Measurements from ENCODE around the gene CRKL.

CRKL gene

GRCh38 chr22:20977019-20977418, 59.8 kb downstream of the CRKL start:
- no peak overlapping the region for H3K4me2 ChIP-seq (ENCODE audit: low read length)
- H3K56ac ChIP-seq (ENCODE audit: low read length): no peak overlapping the region
- no peak overlapping the region for H2AK5ac ChIP-seq (ENCODE audit: low read length)
- no peak overlapping the region for H3K4ac ChIP-seq (ENCODE audit: low read depth, low read length)
- no peak overlapping the region for H2BK120ac ChIP-seq (ENCODE audit: low read depth, low read length)
- no peak overlapping the region for H3K27ac ChIP-seq (ENCODE audit: low read depth, low read length)
- H3K79me2 ChIP-seq (ENCODE audit: control insufficient read depth, insufficient read depth, low read length): no peaks in the 10 kb centered on the region
- peaks cover 7% of the 10 kb centered on the region for H3K4me1 ChIP-seq (ENCODE audit: control insufficient read depth, low read depth, low read length)
- no peak overlapping the region for H3K18ac ChIP-seq (ENCODE audit: low read length)
- no CpG with 5 or more reads among the region's 11 CpGs for WGBS (ENCODE audit: extremely low coverage, insufficient coverage, low lambda C conversion rate)
- no peak overlapping the region for H3K4me3 ChIP-seq (ENCODE audit: low read length)
- no peaks in the 10 kb centered on the region for H3K36me3 ChIP-seq (ENCODE audit: control insufficient read depth, insufficient read depth, low read length)
- no peak overlapping the region for H4K8ac ChIP-seq (ENCODE audit: low read depth, low read length)
- no peak overlapping the region for H3K9ac ChIP-seq (ENCODE audit: low read length)
- no peak overlapping the region for H4K5ac ChIP-seq (ENCODE audit: low read length)
- H3K27me3 ChIP-seq (ENCODE audit: insufficient read depth, low read length, poor library complexity): no peaks in the 10 kb centered on the region
- no peak overlapping the region for H2BK15ac ChIP-seq (replicated peaks; ENCODE audit: low read depth)
- H2BK5ac ChIP-seq (ENCODE audit: low read length): no peak overlapping the region
- H3K79me1 ChIP-seq (ENCODE audit: low read length): no peaks in the 10 kb centered on the region
- no peak for DNase-seq
- no peak overlapping the region for H3K23ac ChIP-seq (ENCODE audit: low read length)

DNA sequence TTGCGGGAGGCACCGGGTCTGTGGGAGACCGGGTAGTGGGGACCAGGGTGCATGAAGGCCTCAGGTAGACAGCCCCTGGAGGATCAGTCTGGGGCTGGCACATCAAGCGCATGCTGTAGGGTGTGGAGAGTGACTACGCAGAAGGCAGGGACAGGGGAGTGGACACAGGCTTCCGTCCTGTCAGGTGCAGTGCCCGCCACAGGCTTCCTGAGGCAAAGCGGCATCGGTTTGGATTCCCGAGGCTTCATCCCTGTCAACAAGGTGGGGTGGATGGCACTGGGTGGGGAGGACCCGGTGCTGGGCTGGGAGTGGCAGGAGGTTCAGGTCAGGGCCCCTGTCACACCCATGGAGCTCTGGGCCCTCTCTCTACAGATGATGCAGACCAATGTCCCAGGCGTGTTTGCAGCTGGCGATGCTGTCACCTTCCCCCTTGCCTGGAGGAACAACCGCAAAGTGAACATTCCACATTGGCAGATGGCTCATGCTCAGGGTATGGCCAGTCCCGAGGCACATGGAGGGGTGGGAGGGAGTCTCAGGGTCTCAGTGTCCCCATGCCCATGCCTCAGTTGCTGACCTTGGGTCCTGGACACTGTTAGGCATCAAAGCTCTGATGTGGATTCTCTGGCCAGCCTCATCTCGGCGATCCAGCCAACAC, 60.4 kb downstream of the CRKL start:
- Histone ChIP-seq H3K79me1 (ENCODE audit: low read length) (peaks cover under 1% of the 10 kb centered on the region), H3K4me3 (ENCODE audit: low read length) (no peak overlapping the region), H3K27ac (ENCODE audit: low read depth, low read length) (no peak overlapping the region), H3K27me3 (ENCODE audit: insufficient read depth, low read length, poor library complexity) (no peaks in the 10 kb centered on the region), H4K8ac (ENCODE audit: low read depth, low read length) (no peak overlapping the region), H3K4me2 (ENCODE audit: low read length) (no peak overlapping the region), H2BK5ac (ENCODE audit: low read length) (no peak overlapping the region), H3K4me1 (ENCODE audit: control insufficient read depth, low read depth, low read length) (peaks cover 7% of the 10 kb centered on the region), H3K18ac (ENCODE audit: low read length) (no peak overlapping the region), H3K4ac (ENCODE audit: low read depth, low read length) (no peak overlapping the region), H3K23ac (ENCODE audit: low read length) (no peak overlapping the region), H3K36me3 (ENCODE audit: control insufficient read depth, insufficient read depth, low read length) (no peaks in the 10 kb centered on the region), H3K9ac (ENCODE audit: low read length) (no peak overlapping the region), H3K56ac (ENCODE audit: low read length) (no peak overlapping the region), H2AK5ac (ENCODE audit: low read length) (no peak overlapping the region), H3K79me2 (ENCODE audit: control insufficient read depth, insufficient read depth, low read length) (no peaks in the 10 kb centered on the region), H2BK15ac (replicated peaks; ENCODE audit: low read depth) (no peak overlapping the region), H4K5ac (ENCODE audit: low read length) (no peak overlapping the region), H2BK120ac (ENCODE audit: low read depth, low read length) (no peak overlapping the region)
- DNase-seq: no peak
- no CpG with 5 or more reads among the region's 17 CpGs for WGBS (ENCODE audit: extremely low coverage, insufficient coverage, low lambda C conversion rate)

DNA sequence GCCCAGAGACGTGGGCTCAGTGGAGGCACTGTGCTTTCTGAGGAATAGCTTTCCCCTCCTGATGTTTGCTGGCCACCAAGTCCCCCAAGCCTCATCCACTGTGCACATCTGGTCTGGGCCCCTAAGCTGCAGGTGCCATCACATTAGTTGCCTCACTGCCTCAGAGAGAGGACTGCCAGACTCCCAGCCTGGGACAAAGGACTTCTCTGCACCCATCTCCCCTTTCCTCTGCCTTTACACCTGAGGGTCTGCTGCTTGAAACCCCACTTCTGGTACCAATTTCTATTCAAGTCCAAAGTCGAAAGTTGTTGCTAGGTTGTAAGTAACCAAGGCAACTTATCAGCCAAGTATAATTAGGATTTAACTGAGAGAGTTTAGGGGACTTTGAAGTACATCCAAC, 61.2 kb downstream of the CRKL start:
- Histone ChIP-seq H3K4me2 (ENCODE audit: low read length) (no peak overlapping the region), H3K23ac (ENCODE audit: low read length) (no peak overlapping the region), H3K79me2 (ENCODE audit: control insufficient read depth, insufficient read depth, low read length) (no peaks in the 10 kb centered on the region), H3K27me3 (ENCODE audit: insufficient read depth, low read length, poor library complexity) (no peaks in the 10 kb centered on the region), H3K4me1 (ENCODE audit: control insufficient read depth, low read depth, low read length) (peaks cover 9% of the 10 kb centered on the region), H2BK15ac (replicated peaks; ENCODE audit: low read depth) (no peak overlapping the region), H3K56ac (ENCODE audit: low read length) (no peak overlapping the region), H4K8ac (ENCODE audit: low read depth, low read length) (no peak overlapping the region), H3K9ac (ENCODE audit: low read length) (no peak overlapping the region), H3K4ac (ENCODE audit: low read depth, low read length) (no peak overlapping the region), H3K18ac (ENCODE audit: low read length) (no peak overlapping the region), H3K4me3 (ENCODE audit: low read length) (no peak overlapping the region), H3K79me1 (ENCODE audit: low read length) (peaks cover 4% of the 10 kb centered on the region), H4K5ac (ENCODE audit: low read length) (no peak overlapping the region), H2BK5ac (ENCODE audit: low read length) (no peak overlapping the region), H3K27ac (ENCODE audit: low read depth, low read length) (no peak overlapping the region), H3K36me3 (ENCODE audit: control insufficient read depth, insufficient read depth, low read length) (no peaks in the 10 kb centered on the region), H2BK120ac (ENCODE audit: low read depth, low read length) (no peak overlapping the region), H2AK5ac (ENCODE audit: low read length) (no peak overlapping the region)
- DNase-seq: no peak
- no CpG with 5 or more reads among the region's 2 CpGs for WGBS (ENCODE audit: extremely low coverage, insufficient coverage, low lambda C conversion rate)

DNA sequence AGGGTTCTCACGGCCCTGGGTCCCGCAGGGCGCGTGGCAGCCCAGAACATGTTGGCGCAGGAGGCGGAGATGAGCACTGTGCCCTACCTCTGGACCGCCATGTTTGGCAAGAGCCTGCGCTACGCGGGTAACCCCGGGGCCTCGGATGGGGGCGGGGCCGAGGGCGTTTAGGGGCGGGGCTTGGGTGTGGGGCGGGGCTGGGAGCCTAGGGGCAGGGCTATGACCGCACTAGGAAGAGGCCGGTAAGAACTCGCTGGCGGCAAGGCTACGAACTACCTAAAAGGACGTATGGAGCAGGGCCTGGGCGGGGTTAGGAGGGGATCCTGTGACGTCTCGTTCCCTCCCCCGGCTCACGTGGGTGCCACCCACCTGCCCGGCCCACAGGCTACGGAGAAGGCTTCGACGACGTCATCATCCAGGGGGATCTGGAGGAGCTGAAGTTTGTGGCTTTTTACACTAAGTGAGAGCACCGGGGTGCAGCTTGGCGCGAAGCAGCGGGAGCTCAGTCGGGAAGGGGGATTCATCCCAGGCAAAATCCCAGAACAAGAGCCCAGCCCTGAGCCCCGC, 62.1 kb downstream of the CRKL start:
- Histone ChIP-seq H2BK120ac (ENCODE audit: low read depth, low read length) (no peak overlapping the region), H3K36me3 (ENCODE audit: control insufficient read depth, insufficient read depth, low read length) (no peaks in the 10 kb centered on the region), H2BK15ac (replicated peaks; ENCODE audit: low read depth) (no peak overlapping the region), H3K56ac (ENCODE audit: low read length) (peak overlapping the region; percentile 86), H3K4ac (ENCODE audit: low read depth, low read length) (no peak overlapping the region), H4K5ac (ENCODE audit: low read length) (no peak overlapping the region), H3K23ac (ENCODE audit: low read length) (no peak overlapping the region), H2BK5ac (ENCODE audit: low read length) (no peak overlapping the region), H3K9ac (ENCODE audit: low read length) (peak overlapping the region; percentile 30), H3K4me1 (ENCODE audit: control insufficient read depth, low read depth, low read length) (peaks cover 9% of the 10 kb centered on the region), H3K4me2 (ENCODE audit: low read length) (peak overlapping the region; percentile 53), H3K4me3 (ENCODE audit: low read length) (no peak overlapping the region), H3K27me3 (ENCODE audit: insufficient read depth, low read length, poor library complexity) (no peaks in the 10 kb centered on the region), H3K27ac (ENCODE audit: low read depth, low read length) (no peak overlapping the region), H3K79me2 (ENCODE audit: control insufficient read depth, insufficient read depth, low read length) (no peaks in the 10 kb centered on the region), H2AK5ac (ENCODE audit: low read length) (no peak overlapping the region), H4K8ac (ENCODE audit: low read depth, low read length) (no peak overlapping the region), H3K79me1 (ENCODE audit: low read length) (peaks cover 4% of the 10 kb centered on the region), H3K18ac (ENCODE audit: low read length) (no peak overlapping the region)
- DNase-seq: peak; percentile 98
- no CpG with 5 or more reads among the region's 39 CpGs for WGBS (ENCODE audit: extremely low coverage, insufficient coverage, low lambda C conversion rate)

GRCh38 chr22:20979940-20980453, 62.8 kb downstream of the CRKL start:
- H2AK5ac ChIP-seq (ENCODE audit: low read length): peak overlapping the region; percentile 9
- peaks cover 9% of the 10 kb centered on the region for H3K4me1 ChIP-seq (ENCODE audit: control insufficient read depth, low read depth, low read length)
- H2BK5ac ChIP-seq (ENCODE audit: low read length): no peak overlapping the region
- no peak overlapping the region for H3K23ac ChIP-seq (ENCODE audit: low read length)
- no peaks in the 10 kb centered on the region for H3K27me3 ChIP-seq (ENCODE audit: insufficient read depth, low read length, poor library complexity)
- H4K5ac ChIP-seq (ENCODE audit: low read length): no peak overlapping the region
- H3K4me2 ChIP-seq (ENCODE audit: low read length): peak overlapping the region; percentile 6
- H3K27ac ChIP-seq (ENCODE audit: low read depth, low read length): no peak overlapping the region
- H2BK15ac ChIP-seq (replicated peaks; ENCODE audit: low read depth): no peak overlapping the region
- no CpG with 5 or more reads among the region's 13 CpGs for WGBS (ENCODE audit: extremely low coverage, insufficient coverage, low lambda C conversion rate)
- no peak overlapping the region for H2BK120ac ChIP-seq (ENCODE audit: low read depth, low read length)
- H4K8ac ChIP-seq (ENCODE audit: low read depth, low read length): no peak overlapping the region
- H3K4ac ChIP-seq (ENCODE audit: low read depth, low read length): no peak overlapping the region
- no peaks in the 10 kb centered on the region for H3K79me2 ChIP-seq (ENCODE audit: control insufficient read depth, insufficient read depth, low read length)
- H3K18ac ChIP-seq (ENCODE audit: low read length): no peak overlapping the region
- peak overlapping the region; percentile 23 for H3K9ac ChIP-seq (ENCODE audit: low read length)
- DNase-seq: no peak
- H3K36me3 ChIP-seq (ENCODE audit: control insufficient read depth, insufficient read depth, low read length): no peaks in the 10 kb centered on the region
- H3K4me3 ChIP-seq (ENCODE audit: low read length): no peak overlapping the region
- H3K56ac ChIP-seq (ENCODE audit: low read length): peak overlapping the region; percentile 65
- peaks cover 4% of the 10 kb centered on the region for H3K79me1 ChIP-seq (ENCODE audit: low read length)

All from mesendoderm (in vitro differentiated cells).